Amygdala (tissue), 56 donors: ENCODE measurements around the gene CRIP1.

Source experiments
- DNase-seq, 56 donors: peaks; one replicate each; lab custom pipeline; 2025; lab: John Stamatoyannopoulos, UW

The CRIP1 gene

DNA sequence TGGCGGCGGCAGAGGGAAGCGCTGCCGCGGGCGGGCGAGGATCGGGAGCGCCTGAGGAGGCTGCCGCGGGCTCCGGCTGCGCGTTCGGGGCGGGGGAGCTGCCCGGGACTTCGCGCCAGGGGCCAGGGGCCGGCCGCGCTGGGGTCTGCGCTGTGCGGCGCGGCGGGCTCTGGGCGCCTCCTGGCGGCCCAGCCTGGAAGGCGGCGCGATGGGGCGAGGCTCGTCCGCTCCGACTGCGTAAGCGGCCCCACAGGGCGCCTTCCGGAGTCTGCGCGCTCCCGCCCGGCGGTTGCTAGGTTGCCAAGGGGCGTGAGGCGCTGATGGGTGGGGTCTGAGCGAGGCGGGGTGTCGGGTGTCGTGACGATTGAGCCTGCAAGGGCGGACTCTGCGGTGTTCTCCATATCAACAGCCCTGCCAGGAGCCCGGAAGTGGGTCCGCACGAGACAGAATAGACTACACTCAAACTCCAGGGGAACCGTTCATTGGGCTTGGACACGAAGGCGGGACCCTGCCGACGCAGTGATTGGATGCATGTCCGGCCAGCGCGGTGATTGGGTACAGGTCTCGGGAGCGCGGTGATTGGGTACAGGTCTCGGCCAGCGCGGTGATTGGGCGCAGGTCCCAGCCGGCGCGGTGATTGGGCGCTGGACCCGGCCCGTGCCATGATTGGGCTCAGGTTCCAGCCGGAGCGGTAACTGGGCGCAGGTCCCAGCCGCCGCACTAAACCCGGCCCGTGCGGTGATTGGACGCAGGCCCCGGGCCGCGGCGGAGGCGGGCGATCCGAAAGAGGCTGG lies 4.1 kb downstream of the CRIP1 start, which contains the start of gene TEDC1:
Gene TEDC1, plus strand, starts transcription at position 675 of the 794 bp plus-strand sequence. CDS start 130 bp downstream, outside the sequence.
- peak; percentile 92 to 100 (median 100) for DNase-seq

DNA sequence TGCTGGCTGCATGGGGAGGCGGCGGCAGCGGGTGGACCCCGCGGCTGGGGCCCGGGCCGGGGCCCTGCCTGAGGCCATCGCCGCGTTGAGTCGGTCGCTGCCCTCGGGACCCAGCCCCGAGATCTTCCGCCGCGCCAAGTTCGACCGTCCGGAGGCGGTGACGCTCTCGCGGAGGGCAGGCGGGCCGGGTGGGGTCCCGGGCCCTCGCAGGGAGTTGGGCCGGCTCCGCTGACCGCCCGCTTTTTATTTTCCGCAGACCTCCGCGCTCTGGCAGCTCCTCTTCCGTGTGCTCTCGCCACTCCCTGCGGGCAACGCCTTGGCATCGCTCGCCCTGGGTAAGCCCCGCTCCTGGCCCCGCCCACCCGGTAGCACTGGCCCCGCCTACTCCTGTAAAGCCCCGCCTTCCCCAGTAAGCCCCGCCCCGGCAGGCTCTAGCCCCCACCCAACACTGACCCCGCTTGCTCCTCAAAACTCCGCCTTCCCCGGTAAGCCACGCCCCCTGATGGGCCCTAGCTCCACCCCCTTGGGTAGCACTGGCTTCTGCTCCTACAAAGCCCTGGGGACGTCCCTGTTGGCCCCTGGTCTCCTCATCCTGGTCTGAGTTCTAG lies 4.8 kb downstream of the CRIP1 start:
- peak in 21 of 56 donors; percentile 20 to 87 (median 51) for DNase-seq

DNA sequence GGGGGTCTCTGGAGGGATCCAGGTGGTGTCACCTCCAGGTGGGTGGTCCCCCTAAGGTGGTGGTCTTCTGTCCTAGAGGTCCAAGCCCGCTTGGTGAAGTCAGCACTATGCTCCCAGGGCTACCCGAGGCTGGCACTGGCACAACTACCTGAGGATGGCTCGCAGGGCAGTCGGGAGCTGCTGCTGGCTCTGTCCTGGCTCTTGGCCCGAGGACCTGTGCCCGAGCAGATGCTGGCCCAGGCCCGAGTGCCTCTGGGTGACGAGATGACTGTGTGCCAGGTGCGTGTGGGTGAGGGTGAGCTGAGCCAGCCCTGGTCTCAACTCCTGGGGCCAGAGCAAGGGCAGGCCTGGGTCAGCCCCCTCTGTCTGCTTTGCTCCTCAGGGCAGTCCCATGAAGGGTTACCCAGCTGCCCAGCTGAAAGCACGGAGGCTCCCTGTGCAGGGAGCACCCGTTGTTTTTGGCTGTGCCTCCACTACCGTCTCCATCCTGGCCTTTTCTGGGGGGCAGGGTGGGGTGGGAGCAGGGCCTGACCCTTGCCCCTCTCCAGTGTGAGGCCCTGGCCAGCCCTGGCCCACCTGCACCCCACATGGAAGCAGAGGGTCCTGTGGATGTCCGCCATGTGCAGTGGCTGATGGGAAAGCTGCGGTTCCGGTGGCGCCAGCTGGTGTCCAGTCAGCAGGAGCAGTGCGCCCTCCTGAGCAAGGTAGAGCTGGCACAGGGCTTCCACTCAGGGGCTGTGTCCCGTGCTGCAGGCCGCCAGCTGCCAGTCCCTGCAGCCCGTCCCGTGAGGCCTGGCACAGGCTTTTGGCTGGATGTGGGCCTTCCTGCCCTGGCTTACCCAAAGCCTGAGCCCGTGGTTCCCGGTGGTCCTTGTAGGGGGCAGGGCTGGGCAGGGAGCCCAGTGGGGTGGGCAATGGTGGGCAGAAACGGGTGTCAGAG lies 5.6 kb downstream of the CRIP1 start:
- no peak for DNase-seq

DNA sequence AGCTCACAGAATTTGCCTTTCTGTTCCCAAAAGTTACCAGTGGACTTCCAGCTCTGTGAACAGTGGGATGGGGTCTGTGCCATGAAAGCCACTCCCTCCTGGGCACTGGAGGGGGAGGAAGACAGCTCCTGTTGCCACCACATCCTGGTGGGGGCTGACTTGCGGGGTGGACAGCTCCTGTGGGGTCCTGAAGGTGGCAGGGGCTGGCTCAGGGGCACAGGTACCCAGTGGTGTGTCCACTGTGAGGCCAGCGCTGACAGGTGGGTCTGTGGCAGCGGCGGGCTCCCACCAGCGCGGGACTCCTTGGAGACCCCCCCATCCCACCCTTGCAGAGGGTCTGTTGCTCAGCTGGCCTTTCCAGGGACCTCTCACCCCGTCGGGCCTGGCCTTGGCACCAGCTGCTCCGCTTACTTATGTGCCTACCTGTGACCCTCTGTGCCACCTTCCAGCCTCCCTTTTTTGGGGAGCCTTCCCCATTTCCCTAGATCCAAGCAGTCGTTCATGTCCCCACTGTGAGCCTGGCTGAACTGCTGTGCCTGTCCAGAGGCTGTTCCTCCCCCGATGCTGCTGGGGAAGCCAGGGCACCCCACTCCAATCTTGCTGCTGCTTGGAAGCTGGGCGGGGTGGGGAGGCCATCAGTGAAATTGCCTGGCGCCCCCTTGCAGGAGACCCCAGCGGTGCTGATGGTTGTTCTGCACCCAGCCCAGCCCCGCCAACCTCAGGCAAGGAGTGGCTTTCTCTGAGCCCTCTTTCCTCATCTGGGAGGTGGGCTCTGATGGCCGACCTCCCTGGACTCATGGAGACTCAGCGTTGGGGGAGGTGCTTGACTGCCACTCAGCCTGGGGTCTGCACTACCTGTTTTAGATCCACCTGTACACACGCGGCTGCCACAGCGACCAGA lies 6.5 kb downstream of the CRIP1 start:
- no peak for DNase-seq

DNA sequence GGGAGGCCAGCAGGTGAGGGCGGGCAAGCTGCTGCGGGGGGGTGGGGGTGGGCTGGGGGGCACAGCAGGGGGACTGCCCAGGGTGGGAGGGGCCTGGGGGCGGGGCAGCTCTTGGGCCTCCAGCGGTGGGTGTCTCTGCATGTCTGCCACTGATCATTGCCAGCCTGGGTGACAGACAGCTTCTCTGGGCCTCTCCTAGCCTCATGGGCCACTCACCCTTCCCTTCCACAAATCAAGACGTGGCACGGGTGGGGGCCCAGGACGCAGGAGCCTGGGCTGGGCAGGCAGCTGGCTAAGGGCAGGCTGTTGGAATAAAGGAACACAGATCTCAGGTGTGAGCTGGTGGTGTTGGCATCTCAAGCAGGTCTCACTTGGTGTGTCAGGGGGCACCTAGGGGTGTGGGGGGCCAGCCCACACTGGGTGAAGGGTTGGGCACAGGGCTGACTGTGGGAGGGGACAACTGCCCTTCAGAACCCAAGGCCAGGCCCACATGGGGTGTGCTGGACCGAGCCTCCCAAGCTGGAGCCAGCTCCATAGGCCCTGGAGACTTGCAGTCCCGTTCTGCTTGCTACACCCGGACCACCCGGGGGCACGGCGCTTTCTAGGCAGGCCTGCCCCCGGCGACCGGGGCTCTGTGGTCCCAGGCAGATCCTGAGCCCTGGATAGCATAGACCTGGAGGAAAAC lies 7.4 kb downstream of the CRIP1 start:
- DNase-seq: no peak

DNA sequence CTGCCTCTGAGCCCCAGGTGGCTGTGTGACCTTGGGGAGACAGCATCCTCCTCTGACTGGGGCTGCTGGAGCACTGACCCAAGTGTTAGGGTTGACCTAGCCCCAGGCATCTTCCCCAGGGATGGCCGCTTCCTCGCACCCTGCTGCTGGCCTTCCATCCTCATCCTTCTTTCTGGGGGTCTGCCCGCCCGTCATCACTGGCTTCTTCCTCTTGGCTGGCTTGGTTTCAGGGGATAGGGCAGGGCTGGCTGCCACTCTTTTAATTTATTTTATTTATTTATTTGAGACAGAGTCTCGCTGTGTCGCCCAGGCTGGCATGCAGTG lies 7.9 kb downstream of the CRIP1 start:
- DNase-seq: no peak

DNA sequence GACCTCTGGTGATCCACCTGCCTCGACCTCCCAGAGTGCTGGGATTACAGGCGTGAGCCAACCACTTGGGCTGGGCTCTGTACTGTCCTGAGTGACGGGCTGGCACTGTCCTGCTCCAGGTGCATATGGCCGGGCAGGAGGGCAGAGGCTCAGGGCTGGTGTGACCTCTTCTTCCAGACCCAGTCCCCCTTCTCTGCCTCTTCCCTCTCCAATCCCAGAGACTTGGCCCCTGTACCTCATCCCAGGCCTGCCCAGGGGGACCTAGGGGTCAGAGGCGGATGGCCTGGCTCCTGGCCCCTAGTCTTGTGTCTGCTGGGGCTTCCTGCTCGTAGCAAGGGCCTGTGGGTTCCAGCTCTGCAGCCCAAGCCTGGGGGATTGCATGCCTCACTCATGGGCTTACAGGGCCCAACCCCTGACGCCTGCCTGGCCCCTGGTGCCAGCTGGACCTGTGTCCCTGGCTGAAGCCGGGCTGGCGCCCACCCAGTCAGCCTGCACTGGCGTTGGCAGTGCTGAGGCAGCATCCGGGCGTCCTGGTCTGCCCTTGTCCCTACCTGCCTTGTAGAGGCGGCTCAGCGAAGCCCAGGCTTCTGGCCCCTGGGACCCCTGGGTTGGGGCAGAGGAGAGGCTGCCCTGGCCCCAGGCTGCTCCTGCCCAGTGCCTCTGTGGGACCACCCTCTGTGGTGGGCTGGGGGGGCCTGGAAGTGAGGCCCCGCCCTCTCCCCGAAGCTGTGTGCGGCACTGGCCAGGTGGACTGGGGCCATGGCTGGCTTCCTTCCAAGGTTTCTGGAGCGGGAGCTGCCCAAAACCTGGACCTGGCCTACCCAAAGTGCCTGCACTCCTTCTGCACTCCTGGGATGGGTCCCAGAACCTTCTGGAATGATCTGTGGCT lies 8.7 kb downstream of the CRIP1 start:
- no peak for DNase-seq

DNA sequence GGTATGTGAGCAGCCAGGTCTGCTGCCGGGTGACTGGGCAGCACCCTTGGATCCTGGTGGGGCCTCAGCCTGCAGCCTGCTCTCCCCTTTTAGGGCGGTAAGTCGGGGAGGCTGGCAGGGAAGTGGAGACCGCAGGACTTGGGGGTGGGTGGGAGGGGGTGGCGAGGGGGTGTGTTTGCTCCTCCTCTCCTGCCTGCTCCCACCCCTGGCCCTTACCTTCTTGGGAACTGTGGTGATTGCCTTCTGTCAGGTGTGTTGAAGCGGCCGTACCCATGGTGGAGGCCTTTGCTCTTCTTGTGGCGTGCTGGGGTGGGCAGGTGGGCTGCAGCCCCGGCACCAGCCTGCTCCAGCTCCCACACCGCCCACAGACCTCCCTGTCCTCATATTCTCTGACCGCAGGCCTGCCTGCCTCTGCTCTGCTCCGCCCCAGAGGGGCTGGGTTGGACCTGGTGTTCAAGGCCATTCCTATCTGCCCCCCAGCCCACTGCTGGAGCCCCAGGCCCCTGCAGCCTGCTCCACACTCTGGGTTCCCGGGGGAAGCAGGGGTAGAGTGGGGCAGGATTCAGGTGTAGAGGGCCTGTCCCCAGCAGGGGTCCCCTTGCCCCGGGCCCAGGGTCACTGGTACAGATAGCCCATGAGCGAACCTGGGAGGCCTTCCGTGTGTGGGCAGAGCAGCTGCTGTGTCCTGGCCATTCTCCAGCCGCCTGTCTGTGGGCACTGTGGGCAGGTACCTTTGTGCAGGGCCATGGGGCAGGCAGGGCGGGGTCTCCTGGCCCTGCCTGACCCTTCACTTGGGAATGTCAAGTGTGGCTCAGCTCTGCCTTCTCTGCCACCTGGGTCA lies 9.5 kb downstream of the CRIP1 start:
- no peak for DNase-seq

DNA sequence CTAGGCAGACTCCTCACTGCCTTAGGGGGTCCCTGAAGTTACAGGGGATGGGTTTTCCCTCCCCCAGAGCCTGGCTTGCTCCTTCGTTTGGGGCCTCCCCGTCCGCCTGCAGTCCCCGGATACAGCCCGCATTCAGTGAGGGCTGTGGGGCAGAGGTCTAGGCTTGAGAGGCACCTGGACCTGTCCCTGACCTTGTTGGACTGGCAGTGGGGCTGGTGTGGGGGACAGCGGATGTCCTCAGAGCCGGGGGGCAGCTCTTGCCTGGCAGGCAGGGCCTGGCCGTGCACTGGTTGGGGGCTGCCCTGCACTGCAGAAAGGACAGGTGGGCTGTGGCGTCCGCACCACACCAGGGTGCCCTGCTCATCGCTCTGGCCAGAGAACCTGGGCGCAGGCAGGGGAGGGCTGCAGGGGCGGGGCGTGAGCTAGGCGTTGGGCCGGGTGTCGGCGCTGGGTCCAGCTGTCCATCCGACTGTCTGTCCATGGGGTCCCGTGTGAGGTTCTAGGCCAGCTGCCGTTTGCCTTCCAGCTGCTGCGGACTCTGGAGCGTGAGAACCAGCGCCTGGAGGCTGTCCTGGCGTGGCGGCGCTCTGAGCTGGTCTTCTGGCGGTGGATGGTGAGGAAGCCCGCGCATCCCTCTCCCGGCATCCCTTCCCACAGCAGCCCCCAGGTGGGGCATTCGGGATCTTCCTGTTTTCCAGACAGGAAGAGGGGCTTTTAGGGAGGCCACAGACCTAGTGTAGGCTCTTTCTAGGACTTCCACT lies 10.3 kb downstream of the CRIP1 start:
- DNase-seq: no peak

DNA sequence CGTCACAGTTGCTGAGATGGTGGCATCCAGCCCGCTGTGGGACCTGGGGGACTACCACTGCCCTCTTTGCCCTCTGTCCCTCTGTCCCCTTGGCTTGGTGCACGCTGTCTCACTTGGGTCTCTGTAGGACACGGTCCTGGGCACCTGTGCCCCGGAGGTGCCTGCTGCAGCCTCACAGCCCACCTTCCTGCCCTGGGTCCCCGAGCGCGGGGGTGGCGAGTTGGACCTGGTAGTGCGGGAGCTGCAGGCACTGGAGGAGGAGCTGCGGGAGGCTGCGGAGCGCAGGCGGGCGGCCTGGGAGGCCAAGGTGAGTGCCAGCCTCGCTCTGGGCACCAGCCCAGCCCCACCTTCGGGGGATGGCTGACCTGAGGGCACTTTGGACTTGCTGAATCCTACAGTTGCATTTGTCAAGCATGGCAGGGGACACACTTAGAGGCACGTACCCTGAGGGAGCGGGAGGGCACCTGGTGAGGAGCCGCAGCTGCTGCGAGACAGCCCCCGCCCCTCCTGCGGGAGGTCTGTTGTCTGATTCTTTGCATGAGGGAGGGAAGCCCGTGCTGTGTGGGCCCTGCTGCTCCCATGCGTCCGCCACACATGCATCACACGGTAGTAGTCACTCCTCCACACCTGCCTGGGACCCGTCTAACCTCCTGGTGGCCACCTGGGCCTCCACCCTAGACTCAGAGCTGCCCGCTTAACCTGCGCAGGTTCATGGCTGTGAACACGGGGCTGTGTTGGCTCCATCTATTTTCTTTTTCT lies 11.2 kb downstream of the CRIP1 start:
- DNase-seq: no peak

DNA sequence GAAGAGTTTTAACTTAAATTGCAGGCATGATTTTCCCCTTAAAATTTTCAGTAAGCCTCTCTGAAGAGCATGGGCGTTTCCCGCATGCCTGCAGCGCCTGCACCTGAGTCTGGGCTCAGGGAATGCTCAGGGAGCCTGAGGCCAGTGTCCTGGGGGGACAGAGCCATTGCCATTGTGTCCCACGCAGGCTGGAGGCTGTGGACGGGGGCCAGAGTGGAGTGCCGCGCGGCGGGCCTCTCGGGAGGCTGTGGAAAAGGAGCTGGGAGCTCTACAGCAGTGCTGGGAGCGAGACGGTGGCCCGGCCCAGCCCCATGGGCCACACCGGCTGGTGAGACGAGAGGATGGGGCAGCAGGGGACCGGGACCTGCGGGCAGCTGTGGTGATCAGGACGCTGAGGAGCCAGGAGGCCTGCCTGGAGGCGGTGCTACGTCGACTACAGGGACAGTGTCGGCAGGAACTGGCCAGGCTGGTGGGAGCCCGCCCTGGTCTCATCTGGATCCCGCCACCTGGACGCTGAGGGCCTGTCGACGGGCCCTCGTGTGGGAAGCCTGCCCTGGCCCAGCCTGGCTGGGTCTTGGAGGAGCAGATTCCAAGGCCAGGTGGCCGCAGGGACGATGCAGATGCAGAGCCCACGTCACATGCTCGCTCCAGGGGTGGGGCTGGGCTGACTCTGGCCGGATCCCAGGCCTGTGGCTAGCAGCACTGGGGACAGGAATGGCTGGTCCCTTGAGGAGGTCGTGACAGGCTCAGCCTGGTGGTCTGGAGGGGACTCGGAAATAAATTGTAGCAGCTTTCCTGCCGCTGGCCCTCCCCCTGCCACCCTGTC lies 12.0 kb downstream of the CRIP1 start:
- peak in 33 of 56 donors; percentile 32 to 84 (median 72) for DNase-seq

DNA sequence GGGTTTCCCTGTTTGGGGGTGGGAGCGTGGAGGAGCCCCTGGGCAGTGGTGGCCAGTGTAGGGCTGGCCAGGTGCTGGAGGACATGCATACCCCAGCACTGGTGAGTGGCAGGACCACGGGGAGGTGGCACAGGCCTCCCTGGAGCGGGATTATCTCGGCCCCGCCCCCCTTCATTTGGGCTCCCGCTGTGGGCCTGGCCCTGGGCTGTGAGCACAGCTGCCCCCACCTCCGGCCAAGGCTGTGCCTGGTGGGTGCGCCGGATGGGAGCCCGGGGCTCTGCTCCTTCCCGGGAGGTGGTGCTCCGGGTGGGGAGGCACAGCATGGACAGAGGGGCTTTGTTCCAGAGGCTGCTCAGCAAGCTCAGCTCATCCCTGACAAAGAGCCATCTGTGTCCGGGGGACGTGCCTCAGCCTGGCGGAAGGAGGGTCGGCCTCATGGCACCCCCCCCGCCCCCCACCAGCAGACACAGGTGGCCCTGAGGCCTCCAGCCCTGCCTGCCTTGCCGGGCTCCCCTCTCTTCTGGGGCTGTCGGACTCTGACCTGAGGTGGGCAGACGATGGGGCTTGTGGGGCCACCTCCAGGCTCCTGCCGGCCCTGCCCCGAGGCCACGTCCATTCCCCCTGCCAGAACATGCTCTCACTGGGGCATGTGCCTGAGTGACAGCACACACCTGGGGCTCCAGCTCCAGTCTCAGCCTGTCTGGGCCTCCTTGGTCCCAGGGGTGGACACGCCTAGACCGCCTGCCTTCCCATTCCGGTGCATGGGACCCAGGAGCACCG lies 12.8 kb downstream of the CRIP1 start:
- peak in 55 of 56 donors; percentile 26 to 97 (median 87) for DNase-seq

DNA sequence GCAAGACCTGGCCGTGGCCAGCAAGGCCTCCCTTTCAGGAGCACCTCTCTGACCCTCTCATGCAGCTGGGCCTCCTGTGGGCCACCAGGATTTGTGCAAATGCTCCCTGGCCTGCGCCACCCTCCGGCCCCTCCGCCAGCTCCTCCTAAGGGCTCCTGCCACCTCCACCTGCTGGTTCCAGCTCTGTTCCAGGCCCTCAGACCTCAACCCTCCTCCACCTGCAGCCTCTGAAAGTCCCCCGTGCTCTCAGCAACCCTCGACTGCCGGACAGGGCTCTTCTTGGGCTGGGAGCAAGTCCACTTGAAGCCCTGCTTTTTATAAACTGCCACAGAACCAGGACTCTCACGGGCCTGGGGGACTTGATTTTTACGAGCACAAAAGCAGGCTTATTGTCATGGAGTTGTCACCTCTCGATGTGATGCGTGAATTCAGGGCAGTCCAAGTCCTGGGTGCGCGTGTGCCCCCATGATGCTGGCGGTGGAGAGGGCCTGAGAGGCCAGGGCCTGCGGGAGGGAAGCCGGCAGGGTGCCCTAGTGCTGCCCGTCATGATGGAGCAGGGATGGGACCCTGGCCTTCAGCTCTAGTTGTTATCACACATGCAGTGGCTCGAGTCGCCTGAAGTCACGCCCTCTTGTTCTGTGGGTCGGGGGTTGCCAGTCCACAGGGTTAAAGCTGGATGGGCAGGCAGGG lies 13.5 kb downstream of the CRIP1 start:
- no peak for DNase-seq

DNA sequence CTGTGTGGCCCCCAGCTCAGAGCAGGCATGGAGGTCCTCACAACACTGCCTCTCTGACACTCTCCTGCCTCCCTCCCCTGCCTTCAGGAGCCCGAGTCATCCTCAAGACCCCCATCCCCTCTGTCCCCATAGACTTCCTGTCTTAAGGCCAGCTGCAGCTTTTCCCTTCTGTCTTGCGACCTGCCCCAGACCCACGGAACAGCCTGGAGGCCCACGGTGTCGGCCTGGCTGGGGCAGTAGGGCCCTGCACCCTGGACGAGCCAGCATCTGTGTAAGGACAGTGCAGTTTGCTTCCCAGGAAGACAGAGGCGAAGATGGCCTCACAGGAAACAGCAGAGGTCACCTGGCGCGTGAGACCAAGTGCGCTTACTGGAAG lies 14.0 kb downstream of the CRIP1 start:
- DNase-seq: no peak
